Smooth muscle cell (in vitro differentiated cells): ENCODE measurements around the gene SSBP3. TPM values are rescaled to one million over a fixed set of nuclear protein-coding genes. Genes with fewer than 3 reads are reported as not detected.
A peak's percentile ranks its signal among the peaks of the same experiment; 100 is the strongest.

Source experiments
- DNase-seq: peaks from one replicate; lab custom pipeline; 2025; ENCODE audit not compliant: unreplicated experiment; lab: John Stamatoyannopoulos, UW
- H2AFZ ChIP-seq: fragments of 200-600 bp; sonication (generic); 2 replicates; pipeline ENCODE4 v1.6.0; 2016; ENCODE audit warnings: antibody characterized with exemption, low read depth, mild to moderate bottlenecking
- H3F3A ChIP-seq: fragments of 200-600 bp; sonication (generic); 2 replicates; pipeline ENCODE4 v1.6.0; 2017; ENCODE audit warnings: antibody characterized with exemption, low read depth
- H3K27ac ChIP-seq: fragments of 200-600 bp; sonication (generic); 2 replicates; pipeline ENCODE4 v1.5.1; 2016; ENCODE audit warnings: low read depth, mild to moderate bottlenecking
- H3K27me3 ChIP-seq: fragments of 200-600 bp; sonication (generic); 2 replicates; pipeline ENCODE4 v1.6.1; 2016; ENCODE audit warnings: low read depth, mild to moderate bottlenecking
- H3K36me3 ChIP-seq: fragments of 200-600 bp; sonication (generic); 2 replicates; pipeline ENCODE4 v1.5.1; 2016; ENCODE audit warnings: low read depth
- H3K4me1 ChIP-seq: fragments of 200-600 bp; sonication (generic); 2 replicates; pipeline ENCODE4 v1.5.1; 2016; ENCODE audit warnings: low read depth
- H3K4me2 ChIP-seq: fragments of 200-600 bp; sonication (generic); 2 replicates; pipeline ENCODE4 v1.6.0; 2016; ENCODE audit warnings: mild to moderate bottlenecking
- H3K4me3 ChIP-seq: fragments of 200-600 bp; sonication (generic); 2 replicates; pipeline ENCODE4 v1.5.1; 2016; ENCODE audit warnings: mild to moderate bottlenecking
- H3K79me2 ChIP-seq: fragments of 200-600 bp; sonication (generic); 2 replicates; pipeline ENCODE4 v1.6.0; 2016; ENCODE audit warnings: low read depth, mild to moderate bottlenecking
- H3K9ac ChIP-seq: fragments of 200-600 bp; sonication (generic); 2 replicates; pipeline ENCODE4 v1.6.0; 2016; ENCODE audit warnings: low read depth
- H3K9me3 ChIP-seq: fragments of 200-600 bp; sonication (generic); replicated peaks from 2 replicates; pipeline ENCODE4 v1.5.1; 2016; ENCODE audit warnings: low read depth
- H4K20me1 ChIP-seq: fragments of 200-600 bp; sonication (generic); 2 replicates; pipeline ENCODE4 v1.6.0; 2016; ENCODE audit warnings: low read depth
- CTCF ChIP-seq: fragments of 200-600 bp; sonication (generic); IDR thresholded peaks from 2 replicates; pipeline ENCODE4 v1.5.1; 2017; ENCODE audit warnings: borderline replicate concordance, mild to moderate bottlenecking, antibody characterized with exemption; ENCODE audit not compliant: insufficient read depth, poor library complexity, severe bottlenecking
- WGBS: methylation state at CpG from one replicate; pipeline ENCODE4 v1.1.7; 2016; ENCODE audit warnings: low lambda C conversion rate; 5-methylcytosine and 5-hydroxymethylcytosine counted together
- polyA plus RNA-seq: library from polyadenylated mRNA; unstranded; fragments of >200 nt; fragmentation: Nextera tagmentation; extraction: Ambion mirVana; gene quantifications from 2 replicates; pipeline ENCODE4 v1.2.1, GENCODE V29; 2016
- total RNA-seq: library from RNA; depleted of rRNA; stranded (reverse); fragments of >200 nt; gene quantifications from 2 replicates; pipeline ENCODE4 v1.2.3, GENCODE V29; 2014

The SSBP3 gene
- total and polyA plus RNA-seq, 2 experiments from 2014 or later = 26.5 to 30.1 TPM

GRCh38 chr1:54312796-54313316, 93.3 kb downstream of the SSBP3 start:
- peaks cover 70% of the 10 kb centered on the region for H3K79me2 ChIP-seq
- TF ChIP-seq CTCF = no peak
- H3K4me3 ChIP-seq = no peak overlapping the region
- no peaks in the 10 kb centered on the region for H3K9me3 ChIP-seq
- H4K20me1 ChIP-seq = peaks cover 92% of the 10 kb centered on the region
- 34% methylated on average over 7 of the region's 7 CpGs for WGBS
- no peaks in the 10 kb centered on the region for H3K27me3 ChIP-seq
- H3K4me1 ChIP-seq = peaks cover 41% of the 10 kb centered on the region
- H3K27ac ChIP-seq = no peak overlapping the region
- H2AFZ ChIP-seq = no peak overlapping the region
- no peak overlapping the region for H3K9ac ChIP-seq
- DNase-seq = no peak
- H3K36me3 ChIP-seq = no peaks in the 10 kb centered on the region
- no peaks in the 10 kb centered on the region for H3F3A ChIP-seq
- peak overlapping the region; percentile 40 for H3K4me2 ChIP-seq

GRCh38 chr1:54311506-54311905, 94.7 kb downstream of the SSBP3 start:
- no peak overlapping the region for H3K27ac ChIP-seq
- peaks cover 71% of the 10 kb centered on the region for H3K79me2 ChIP-seq
- H3K27me3 ChIP-seq = no peaks in the 10 kb centered on the region
- no peak for TF ChIP-seq CTCF
- peaks cover 41% of the 10 kb centered on the region for H3K4me1 ChIP-seq
- 83% methylated on average over 7 of the region's 7 CpGs for WGBS
- DNase-seq = no peak
- peaks cover 92% of the 10 kb centered on the region for H4K20me1 ChIP-seq
- H3K4me3 ChIP-seq = no peak overlapping the region
- no peak overlapping the region for H2AFZ ChIP-seq
- H3K9me3 ChIP-seq = no peaks in the 10 kb centered on the region
- H3K4me2 ChIP-seq = peak overlapping the region; percentile 40
- no peaks in the 10 kb centered on the region for H3K36me3 ChIP-seq
- no peaks in the 10 kb centered on the region for H3F3A ChIP-seq
- H3K9ac ChIP-seq = no peak overlapping the region

GRCh38 chr1:54310439-54311328, 95.5 kb downstream of the SSBP3 start:
- no peak for DNase-seq
- Histone ChIP-seq H3K9me3 (no peaks in the 10 kb centered on the region), H3F3A (no peaks in the 10 kb centered on the region), H2AFZ (no peak overlapping the region), H3K4me3 (no peak overlapping the region), H3K9ac (no peak overlapping the region), H3K27me3 (no peaks in the 10 kb centered on the region), H3K79me2 (peaks cover 75% of the 10 kb centered on the region), H3K4me2 (peak overlapping the region; percentile 40), H3K4me1 (peaks cover 41% of the 10 kb centered on the region), H3K27ac (no peak overlapping the region), H4K20me1 (peaks cover 95% of the 10 kb centered on the region), H3K36me3 (no peaks in the 10 kb centered on the region)
- peak; percentile 53 for TF ChIP-seq CTCF
- WGBS = 44% methylated on average over 12 of the region's 12 CpGs
